ENCODE data around the gene DCC. TPM values are rescaled to one million over a fixed set of nuclear protein-coding genes. Genes with fewer than 3 reads are reported as not detected.

The DCC gene
- total RNA-seq, 4 donors from 2014 or later = 0.13 TPM; not detected in 3

DNA sequence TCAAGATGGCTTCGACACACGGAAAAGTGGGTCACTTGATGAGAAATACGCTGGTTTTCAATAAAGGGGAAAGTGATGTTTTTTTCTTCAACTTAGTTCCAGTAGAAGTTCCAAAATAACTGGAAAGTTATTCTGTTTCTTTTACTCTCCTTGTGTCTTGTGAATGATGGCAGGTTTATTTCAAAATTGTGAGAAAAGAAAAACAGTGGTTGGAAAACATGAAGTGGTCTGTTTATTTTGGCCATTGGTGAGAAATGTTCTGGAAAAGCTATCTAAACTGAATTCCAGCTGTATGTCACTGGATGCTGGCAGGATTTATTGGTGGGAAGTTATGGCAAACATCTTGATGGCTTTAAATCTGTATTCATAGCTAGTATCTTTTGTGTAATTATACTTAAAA is 484.1 kb downstream of the DCC start:
- DNase-seq (ENCODE audit: low spot score in 2 of 2) = no peak
- intact Hi-C loops (cut with DNase I; ENCODE audit: low total_unique reads) = no loop called here
- WGBS, 2 donors = 64 to 66% methylated on average over 3 of the region's 3 CpGs
- TF ChIP-seq CTCF (IDR thresholded peaks at IDR 0.05) (no peak), POLR2A (IDR thresholded peaks at IDR 0.05) (no peak)
- no peak overlapping the region for H3K4me3 ChIP-seq (ENCODE audit: low read depth, poor library complexity, severe bottlenecking)

GRCh38 chr18:52826994-52827393 is 487.0 kb downstream of the DCC start:
- intact Hi-C loops (cut with DNase I; ENCODE audit: low total_unique reads) = no loop called here
- H3K4me3 ChIP-seq (ENCODE audit: low read depth, poor library complexity, severe bottlenecking) = no peak overlapping the region
- no peak for DNase-seq (ENCODE audit: low spot score in 2 of 2)
- TF ChIP-seq CTCF (IDR thresholded peaks at IDR 0.05) (no peak), POLR2A (IDR thresholded peaks at IDR 0.05) (no peak)
- WGBS, 2 donors = 77 to 80% methylated on average over 3 of the region's 3 CpGs

- TF ChIP-seq POLR2A (IDR thresholded peaks at IDR 0.05) (no peak), CTCF (IDR thresholded peaks at IDR 0.05) (no peak)
- no peak for DNase-seq (ENCODE audit: low spot score in 2 of 2)
- no peak overlapping the region for H3K4me3 ChIP-seq (ENCODE audit: low read depth, poor library complexity, severe bottlenecking)
- intact Hi-C loops (cut with DNase I; ENCODE audit: low total_unique reads) = no loop called here
Measured at GRCh38 chr18:52829320-52829719, 489.3 kb downstream of the DCC start.

DNA sequence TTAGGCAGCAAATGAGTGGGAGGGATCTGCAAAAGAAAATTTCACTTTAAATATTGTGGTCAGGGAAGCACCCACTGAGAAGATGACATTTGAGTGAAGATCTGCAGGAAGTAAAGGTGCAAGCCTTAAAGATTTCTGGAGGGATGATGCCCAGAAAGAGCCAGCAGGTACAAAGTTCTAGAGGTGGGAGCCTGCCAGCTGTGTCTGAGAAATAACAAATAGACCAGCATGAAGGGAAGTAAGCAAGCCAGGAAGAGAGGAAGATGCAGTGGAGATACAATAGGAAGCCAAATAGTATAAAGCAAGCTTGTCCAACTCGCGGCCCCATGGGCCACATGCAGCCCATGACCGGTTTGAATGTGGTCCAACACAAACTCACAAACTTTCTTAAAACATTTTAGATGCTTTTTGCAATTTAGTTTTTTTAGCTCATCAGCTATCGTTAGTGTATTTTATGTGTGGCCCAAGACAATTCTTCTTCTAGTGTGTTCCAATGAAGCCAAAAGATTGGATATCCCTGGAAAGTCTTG is 489.9 kb downstream of the DCC start:
- no peak for DNase-seq (ENCODE audit: low spot score in 2 of 2)
- intact Hi-C loops (cut with DNase I; ENCODE audit: low total_unique reads) = no loop called here
- WGBS, 2 donors = 82 to 90% methylated on average over 4 of the region's 4 CpGs
- no peak overlapping the region for H3K4me3 ChIP-seq (ENCODE audit: low read depth, poor library complexity, severe bottlenecking)
- TF ChIP-seq CTCF (IDR thresholded peaks at IDR 0.05) (no peak), POLR2A (IDR thresholded peaks at IDR 0.05) (no peak)

DNA sequence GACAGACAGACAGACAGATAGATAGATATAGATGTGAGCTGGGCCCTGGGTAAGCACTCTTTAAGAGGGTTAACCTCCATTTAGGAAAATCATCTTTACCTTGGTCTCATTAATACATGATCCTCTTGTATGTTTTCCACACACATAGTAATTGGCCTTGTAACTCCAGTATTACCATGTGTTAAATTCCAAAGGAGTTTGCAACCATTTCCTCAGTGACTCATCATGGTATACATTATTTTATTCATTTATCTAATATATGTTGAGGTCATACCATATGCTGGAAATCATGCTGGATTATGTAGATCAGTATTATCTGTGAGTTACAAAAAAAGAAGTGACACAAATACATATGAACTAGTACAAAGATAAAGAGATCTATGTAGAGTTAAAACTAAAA is 504.3 kb downstream of the DCC start:
- intact Hi-C loops (cut with DNase I; ENCODE audit: low total_unique reads) = no loop called here

More for the DNA sequence above, 504.3 kb downstream of the DCC start:
- no peak for TF ChIP-seq CTCF (IDR thresholded peaks at IDR 0.05)
- no peak overlapping the region for H3K4me3 ChIP-seq (ENCODE audit: low read depth, poor library complexity, severe bottlenecking)
- no peak for DNase-seq (ENCODE audit: low spot score in 2 of 2)
